ENCODE results near the gene UST.

Gene UST

DNA sequence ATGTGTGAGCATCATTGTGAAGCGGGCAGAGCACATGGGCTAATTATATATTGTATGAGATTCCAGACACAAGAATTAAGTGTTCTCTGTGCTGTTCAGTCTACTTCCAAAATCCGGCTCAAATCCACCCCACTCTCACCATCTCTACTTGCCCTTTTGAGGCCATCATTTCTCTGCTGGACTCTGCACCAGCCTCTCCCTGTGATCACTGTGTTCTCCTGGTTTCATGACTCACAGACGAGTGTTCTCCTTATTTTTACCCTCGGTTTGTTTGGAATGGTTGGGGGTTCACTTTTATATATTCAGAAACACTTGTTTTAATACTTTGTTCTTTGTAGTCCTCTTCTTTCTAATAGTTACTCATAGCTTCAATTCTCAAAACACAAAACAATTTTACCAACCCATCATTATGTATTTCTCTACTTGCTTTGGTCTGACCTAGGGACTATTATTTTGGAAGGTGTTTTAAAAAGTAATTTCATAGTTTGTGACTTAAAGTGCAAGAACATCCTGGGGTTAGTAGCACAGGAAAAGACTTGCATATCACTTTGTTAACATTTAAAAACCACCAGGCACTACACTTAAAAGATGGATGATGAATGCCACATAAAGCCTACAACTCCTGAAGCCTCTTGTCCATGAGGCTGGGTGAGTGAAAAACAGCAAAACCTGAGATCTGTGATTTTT, 82.7 kb downstream of the UST start:
- TF ChIP-seq, protein P1, sequence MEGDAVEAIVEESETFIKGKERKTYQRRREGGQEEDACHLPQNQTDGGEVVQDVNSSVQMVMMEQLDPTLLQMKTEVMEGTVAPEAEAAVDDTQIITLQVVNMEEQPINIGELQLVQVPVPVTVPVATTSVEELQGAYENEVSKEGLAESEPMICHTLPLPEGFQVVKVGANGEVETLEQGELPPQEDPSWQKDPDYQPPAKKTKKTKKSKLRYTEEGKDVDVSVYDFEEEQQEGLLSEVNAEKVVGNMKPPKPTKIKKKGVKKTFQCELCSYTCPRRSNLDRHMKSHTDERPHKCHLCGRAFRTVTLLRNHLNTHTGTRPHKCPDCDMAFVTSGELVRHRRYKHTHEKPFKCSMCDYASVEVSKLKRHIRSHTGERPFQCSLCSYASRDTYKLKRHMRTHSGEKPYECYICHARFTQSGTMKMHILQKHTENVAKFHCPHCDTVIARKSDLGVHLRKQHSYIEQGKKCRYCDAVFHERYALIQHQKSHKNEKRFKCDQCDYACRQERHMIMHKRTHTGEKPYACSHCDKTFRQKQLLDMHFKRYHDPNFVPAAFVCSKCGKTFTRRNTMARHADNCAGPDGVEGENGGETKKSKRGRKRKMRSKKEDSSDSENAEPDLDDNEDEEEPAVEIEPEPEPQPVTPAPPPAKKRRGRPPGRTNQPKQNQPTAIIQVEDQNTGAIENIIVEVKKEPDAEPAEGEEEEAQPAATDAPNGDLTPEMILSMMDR (IDR thresholded peaks at IDR 0.05; ENCODE audit: control extremely low read depth, extremely low read depth, low read depth, missing control alignments): no peak
- no peak for DNase-seq (ENCODE audit: extremely low spot score)
- POLR2A ChIA-PET: no interaction called here
- CTCF ChIA-PET: no interaction called here

DNA sequence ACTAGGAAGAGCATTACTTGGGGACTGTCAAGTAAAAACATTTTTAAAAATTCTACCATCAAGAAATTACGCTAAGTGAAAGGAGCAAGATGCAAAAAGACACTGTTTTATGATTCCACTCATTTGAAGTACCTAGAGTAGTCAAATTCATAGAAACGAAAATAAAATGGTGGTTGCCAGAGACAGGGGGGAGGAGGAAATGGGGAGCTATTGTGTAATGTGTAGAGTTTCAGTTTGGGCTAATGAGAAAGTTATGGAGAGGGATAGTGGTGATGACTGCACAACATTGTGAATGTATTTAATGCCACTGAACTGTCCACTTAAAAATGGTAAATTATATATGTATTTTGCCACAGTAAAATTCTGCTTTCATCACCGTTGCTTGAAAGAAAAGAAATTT, 83.8 kb downstream of the UST start:
- TF ChIP-seq, protein P1 (IDR thresholded peaks at IDR 0.05; ENCODE audit: control extremely low read depth, extremely low read depth, low read depth, missing control alignments): no peak
- DNase-seq (ENCODE audit: extremely low spot score): no peak
- ChIA-PET POLR2A (interaction anchor here (0.7 kb wide), 1 partner anchor 40 kb away, joined by 3 read pairs; no protein-coding TSS in a partner anchor), CTCF (interaction anchor here (1.0 kb wide), 1 partner anchor 49 kb away, joined by 4 read pairs; no protein-coding TSS in a partner anchor)

- DNase-seq (ENCODE audit: extremely low spot score): no peak
- ChIA-PET CTCF (interaction anchor here (1.0 kb wide), 2 partner anchors 19 to 50 kb away, joined by 3 to 4 read pairs; no protein-coding TSS in a partner anchor), POLR2A (interaction anchor here (0.7 kb wide), 1 partner anchor 41 kb away, joined by 3 read pairs; no protein-coding TSS in a partner anchor)
- TF ChIP-seq, protein P1 (IDR thresholded peaks at IDR 0.05; ENCODE audit: control extremely low read depth, extremely low read depth, low read depth, missing control alignments): no peak
Measured at GRCh38 chr6:148831064-148831463, 84.2 kb downstream of the UST start.

DNA sequence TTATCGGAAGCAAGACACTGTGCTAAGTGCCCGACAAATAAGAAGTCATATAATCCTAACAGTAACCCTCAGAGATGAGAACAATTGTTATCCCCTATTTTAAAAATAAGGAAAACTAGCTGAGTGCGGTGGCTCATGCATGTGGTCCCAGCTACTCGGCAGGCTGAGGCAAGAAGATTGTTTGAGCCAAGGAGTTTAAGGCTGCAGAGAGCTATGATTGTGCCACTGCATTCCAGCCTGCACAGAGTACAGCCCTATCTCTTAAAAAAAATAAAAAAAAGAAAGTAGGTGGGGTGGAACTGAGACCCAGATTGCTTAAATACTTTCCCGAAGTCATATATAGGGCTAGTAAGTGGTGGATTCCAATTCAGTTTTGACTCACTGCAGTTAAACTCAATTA, 84.7 kb downstream of the UST start:
- no peak for DNase-seq (ENCODE audit: extremely low spot score)
- ChIA-PET POLR2A (no interaction called here), CTCF (interaction anchor here (1.0 to 1.1 kb wide), 2 partner anchors 20 to 82 kb away, joined by 3 read pairs; no protein-coding TSS in a partner anchor)
- TF ChIP-seq, protein P1 (IDR thresholded peaks at IDR 0.05; ENCODE audit: control extremely low read depth, extremely low read depth, low read depth, missing control alignments): no peak

- TF ChIP-seq, protein P1 (IDR thresholded peaks at IDR 0.05; ENCODE audit: control extremely low read depth, extremely low read depth, low read depth, missing control alignments): no peak
- ChIA-PET POLR2A (interaction anchor here (0.7 kb wide), 1 partner anchor 11 kb away, joined by 3 read pairs; no protein-coding TSS in a partner anchor), CTCF (interaction anchor here (1.0 to 1.6 kb wide), 5 partner anchors 11 to 258 kb away, joined by 3 to 4 read pairs (median 4); no protein-coding TSS in a partner anchor)
- DNase-seq (ENCODE audit: extremely low spot score): peak; percentile 13
Measured at GRCh38 chr6:148835920-148836441, 89.2 kb downstream of the UST start.

- ChIA-PET CTCF (interaction anchor here (1.2 to 1.6 kb wide), 4 partner anchors 11 to 78 kb away, joined by 3 to 4 read pairs (median 4); no protein-coding TSS in a partner anchor), POLR2A (no interaction called here)
- DNase-seq (ENCODE audit: extremely low spot score): no peak
- TF ChIP-seq, protein P1 (IDR thresholded peaks at IDR 0.05; ENCODE audit: control extremely low read depth, extremely low read depth, low read depth, missing control alignments): no peak
Measured at GRCh38 chr6:148836751-148837150, 89.9 kb downstream of the UST start.

Measured in GM10248 (cell line).